T-helper 2 cell (primary cell): Measurements from ENCODE around the gene FMNL2.

Experiments used
- DNase-seq, 5 experiments: peaks; one replicate each; pipeline versions ENCODE4 v3.0.0 to v3.0.0-alpha.2; 2012 to 2022

FMNL2 gene

DNA sequence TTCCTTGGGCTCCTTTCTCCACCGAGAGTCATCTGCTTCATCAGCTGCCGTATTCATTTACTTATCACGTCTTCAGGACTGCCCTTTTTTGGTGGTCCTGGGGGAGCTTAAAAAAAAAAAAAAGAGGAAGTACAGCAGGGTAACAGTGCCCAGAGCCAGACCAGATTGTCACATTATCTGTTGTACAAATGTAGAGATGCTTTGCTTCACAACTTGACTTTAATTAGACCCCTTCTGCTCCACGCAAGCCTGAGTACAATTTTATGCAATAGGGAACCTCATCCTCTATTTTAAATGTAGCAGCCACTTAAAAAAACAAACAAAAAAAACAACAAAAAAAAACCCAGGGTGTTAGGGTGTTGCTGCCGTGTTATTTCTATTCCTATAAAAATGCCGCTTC is 254.0 kb downstream of the FMNL2 start:
- DNase-seq, result no peak

DNA sequence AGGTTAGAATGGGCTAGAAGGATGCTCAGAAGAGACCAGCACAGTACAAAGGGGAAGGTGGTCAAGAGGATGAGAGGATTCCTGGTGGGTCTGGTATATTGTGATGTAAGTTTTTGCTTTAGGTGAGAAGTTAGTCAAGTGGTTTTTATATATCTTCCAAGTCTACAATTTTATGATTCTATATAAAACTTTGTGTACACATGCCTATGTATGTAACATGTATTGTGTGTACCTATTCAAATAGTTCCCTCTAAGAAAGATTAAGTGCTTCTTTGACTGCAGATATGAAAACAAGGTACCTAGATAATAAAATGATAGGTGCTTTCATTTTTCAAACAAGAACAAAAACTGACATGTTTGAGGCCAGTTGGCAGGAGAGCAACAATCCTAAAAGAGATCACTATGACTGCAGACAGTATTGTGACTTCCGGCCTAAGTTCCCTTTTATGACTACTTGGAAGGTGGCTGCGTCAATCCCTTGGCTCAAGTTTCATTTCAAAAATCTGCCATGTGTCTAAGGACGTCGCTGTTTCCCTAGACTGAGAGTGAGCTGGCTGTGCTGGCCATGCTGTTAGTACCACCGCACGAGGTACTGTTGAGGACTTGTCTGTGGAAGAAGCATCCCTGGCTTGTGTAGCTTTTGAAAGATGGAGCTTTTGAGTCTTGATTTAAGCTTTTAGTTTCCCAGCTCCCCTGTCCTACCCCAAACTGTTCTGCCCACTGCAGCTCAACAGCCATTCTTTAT is 259.2 kb downstream of the FMNL2 start:
- DNase-seq, result peak in 1 of 5 experiments; percentile 78

DNA sequence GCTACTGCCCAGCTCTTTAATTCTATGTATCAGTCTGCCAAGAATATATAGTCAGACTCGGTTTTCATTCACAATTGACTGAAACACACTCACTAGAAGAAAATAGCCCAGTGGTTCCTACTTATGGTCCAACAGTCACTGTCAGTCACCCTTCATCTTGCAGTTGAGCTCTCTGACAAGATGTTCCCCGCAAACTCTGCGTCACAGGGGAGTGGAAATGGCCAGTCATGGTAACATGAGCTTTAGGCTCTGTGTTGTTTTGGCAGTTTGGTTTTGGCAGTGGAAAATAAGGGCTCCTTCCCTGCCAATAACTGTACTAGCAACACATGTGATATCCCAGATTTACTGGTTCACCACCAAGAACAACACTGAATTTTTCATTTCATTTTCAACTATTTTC is 259.8 kb downstream of the FMNL2 start:
- DNase-seq, result no peak

- no peak for DNase-seq
These were observed 264.2 kb downstream of the FMNL2 start for GRCh38 chr2:152598975-152599759.

DNA sequence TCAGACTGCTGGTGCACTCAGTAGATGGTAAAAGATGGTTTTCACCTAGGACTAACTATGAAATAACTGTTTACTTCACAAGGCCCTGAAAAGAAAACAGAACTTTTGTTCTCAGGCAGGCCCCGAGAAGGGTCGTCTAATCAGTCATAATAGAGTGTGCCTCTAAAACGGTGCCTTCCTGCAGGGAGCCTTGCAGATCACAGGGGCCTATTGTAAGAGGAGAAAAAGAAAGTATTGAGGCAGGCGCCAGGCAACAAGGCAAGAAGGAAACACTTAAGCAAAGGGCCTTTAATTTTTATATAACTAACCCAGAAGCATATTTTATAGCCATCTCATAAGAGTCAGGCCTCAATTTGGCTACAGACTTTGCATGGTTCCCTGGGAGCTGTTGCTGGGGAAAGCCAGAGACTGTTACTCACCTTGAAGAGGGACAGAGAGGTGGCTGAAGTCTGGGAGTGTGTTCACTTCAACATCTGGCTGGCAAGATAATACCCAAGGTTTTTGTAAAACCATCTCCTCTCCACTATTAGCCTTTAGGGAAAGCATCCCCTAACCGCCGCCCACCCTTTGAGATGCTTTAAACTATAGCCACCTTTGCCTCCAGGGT is 265.2 kb downstream of the FMNL2 start:
- DNase-seq, result no peak

DNA sequence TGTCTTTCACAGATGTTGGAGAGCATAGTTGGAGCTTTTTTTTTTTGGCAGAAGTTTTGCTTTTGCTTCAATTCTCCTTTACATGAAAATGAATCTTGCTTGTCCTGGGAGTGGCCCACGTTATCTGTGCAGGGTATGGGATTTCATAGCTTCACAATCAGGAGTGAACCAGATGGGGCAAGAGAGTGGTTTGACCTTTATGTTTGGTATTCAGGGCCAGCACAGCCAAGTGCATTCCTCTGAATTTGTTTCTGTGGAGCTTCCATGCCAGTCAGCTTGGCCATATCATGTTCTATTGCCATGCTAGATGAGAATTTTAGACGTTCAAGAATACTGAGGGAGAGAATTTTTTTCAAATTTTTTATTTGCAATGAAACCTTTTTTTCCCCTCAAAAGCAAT is 265.7 kb downstream of the FMNL2 start:
- DNase-seq, result no peak

- no peak for DNase-seq
These were observed 267.8 kb downstream of the FMNL2 start for GRCh38 chr2:152602750-152603149.

GRCh38 chr2:152603166-152603565 is 268.2 kb downstream of the FMNL2 start:
- DNase-seq, result no peak

GRCh38 chr2:152606081-152606480 is 271.1 kb downstream of the FMNL2 start:
- DNase-seq, result no peak

- DNase-seq, result no peak
These were observed 272.0 kb downstream of the FMNL2 start for GRCh38 chr2:152606941-152607340.

GRCh38 chr2:152607793-152608300 is 272.9 kb downstream of the FMNL2 start:
- DNase-seq, result no peak

- DNase-seq, result no peak
These were observed 274.2 kb downstream of the FMNL2 start for GRCh38 chr2:152609154-152609553.

DNA sequence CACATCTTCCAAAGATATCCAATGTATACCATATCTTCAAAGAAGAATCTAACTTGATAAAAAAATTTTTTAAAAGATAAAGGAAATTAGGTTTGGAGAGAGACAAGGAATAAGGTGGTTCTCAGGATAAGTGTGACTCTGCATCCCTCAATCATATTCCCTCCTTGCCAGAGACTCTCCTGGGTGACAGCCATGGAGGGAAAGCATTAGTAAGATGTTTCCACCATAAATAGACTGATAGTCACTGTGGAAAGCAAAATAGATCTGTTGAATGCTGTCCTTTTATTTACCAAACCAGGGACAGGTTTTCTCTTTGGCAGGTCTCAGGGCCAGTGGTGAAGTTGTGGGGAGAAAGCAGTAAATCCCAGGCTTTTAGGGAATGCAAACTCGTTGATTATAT is 274.7 kb downstream of the FMNL2 start:
- no peak for DNase-seq

DNA sequence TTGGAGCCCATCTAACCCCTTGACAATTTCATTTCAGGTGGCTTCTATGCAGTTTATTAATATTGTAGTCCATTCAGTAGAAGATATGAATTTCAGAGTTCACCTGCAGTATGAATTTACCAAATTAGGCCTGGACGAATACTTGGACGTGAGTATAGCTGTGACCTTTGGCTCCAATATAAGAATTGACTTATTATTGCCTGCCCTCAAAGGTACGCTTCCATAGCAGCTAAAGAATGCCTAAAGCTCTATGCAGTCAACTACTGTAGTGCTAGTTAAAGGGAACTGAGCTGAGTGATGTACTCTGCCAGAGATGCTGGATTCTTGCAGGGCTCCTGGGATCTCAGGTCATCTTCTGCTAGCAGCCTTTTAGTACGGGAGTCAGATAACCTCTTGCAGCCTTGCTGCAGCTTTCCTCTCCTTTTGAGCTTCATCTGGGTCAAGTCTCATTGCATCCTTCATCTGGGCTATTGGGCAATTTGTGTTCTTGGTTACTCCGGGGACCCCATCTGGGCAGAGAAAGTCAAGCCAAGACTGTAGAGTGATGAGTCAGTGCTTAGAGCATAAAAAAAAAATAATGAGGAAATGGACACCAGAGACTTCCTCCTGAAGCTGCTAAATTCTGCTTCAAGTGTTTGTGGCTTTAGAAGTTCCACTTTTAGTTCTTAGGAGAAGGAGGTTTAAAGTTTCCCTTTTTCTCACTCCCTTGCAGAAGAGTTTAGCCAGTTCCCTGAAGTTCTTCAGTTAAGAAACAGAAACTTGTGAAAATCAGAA is 276.7 kb downstream of the FMNL2 start:
- DNase-seq, result peak in 1 of 5 experiments; percentile 42

- DNase-seq, result no peak
These were observed 278.3 kb downstream of the FMNL2 start for GRCh38 chr2:152613235-152613634.

GRCh38 chr2:152615177-152615576 is 280.2 kb downstream of the FMNL2 start:
- no peak for DNase-seq

GRCh38 chr2:152617456-152618192 is 282.6 kb downstream of the FMNL2 start:
- no peak for DNase-seq

DNA sequence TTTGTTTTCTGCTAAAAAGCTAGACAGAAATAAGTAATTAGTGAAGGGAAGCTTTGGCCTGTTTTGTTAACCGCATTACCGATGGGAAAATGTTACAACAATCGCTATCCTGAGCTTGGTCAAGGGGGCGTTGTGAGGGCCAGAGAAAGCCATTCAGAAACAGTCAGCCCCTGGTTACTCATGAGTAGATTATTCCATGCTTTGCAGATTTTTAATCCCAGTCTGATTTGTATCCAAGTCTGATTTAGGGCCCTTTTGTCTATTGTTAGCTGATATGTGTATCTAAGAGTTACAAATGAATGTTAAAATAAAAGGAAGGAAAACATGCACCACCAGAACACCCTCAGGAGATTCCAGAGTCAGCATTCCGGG is 283.2 kb downstream of the FMNL2 start:
- DNase-seq, result no peak

DNA sequence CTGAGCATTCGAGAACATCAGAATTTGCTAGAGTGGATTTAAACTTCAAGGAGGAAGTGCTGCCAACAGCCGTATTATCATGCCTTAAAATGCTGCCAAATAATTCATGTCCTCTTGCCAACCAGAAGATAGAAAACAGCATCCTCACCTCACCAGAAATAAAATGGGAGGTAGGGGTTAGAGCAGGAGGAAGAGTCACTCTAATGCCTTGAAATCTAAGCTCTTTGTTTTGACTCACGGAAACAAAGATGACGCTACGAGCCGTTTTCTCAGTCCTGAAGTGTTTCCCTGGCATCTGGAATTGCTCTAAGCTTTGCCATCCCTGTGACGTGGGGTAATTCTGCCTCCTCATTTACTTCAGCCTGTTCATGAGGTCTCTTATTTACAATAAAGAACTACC is 285.2 kb downstream of the FMNL2 start:
- no peak for DNase-seq

- DNase-seq, result no peak
These were observed 286.0 kb downstream of the FMNL2 start for GRCh38 chr2:152620985-152621384.

GRCh38 chr2:152622219-152622618 is 287.2 kb downstream of the FMNL2 start:
- no peak for DNase-seq

DNA sequence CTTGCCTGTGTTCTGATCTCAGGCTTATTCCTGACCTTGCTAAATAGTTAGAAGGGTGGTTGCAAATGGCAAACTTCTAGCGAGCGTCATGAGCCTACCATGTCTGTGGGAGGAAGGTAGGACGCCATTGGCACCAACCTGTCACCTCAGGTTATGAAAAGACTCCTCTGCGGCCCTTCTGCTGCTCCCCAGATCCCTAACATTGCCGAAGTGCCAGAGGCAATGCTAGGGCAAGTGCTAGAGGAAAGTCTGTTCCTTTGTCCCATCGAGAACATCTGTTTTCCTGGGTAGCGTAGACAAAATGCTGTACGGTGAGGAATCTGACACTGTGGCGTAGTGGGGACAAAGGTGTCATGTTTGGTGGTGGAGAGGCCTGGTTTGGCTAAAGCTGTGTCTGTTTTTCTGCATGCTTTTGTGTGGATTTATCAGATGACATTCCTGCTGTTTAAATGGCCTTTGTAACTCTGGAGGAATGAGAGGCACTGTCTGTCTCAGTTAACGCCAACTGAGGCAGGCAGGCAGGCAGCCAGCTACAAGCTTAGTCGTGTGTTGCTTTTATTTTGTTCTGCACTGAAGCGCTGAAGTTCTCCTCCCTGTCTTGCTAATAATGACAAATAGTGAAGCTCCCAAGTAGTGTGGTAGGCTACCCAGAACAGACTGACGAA is 288.2 kb downstream of the FMNL2 start:
- DNase-seq, result no peak
